ENCODE results near the gene CDH11.

- TF ChIP-seq CTCF (IDR thresholded peaks at IDR 0.05) (no peak), POLR2A (IDR thresholded peaks at IDR 0.05) (no peak)
Observed at GRCh38 chr16:64957246-64957645, 164.6 kb downstream of the CDH11 start.

All from stomach (tissue), 4 donors.